Measurements from ENCODE around the gene NEURL1B.
A peak's percentile ranks its signal among the peaks of the same experiment; 100 is the strongest.

Gene NEURL1B

GRCh38 chr5:172640822-172641358 lies at the start of gene NEURL1B:
NEURL1B (plus strand) TSS chr5:172641263; CDS start chr5:172641407, 144 bp downstream.
- TF ChIP-seq CTCF (conservative IDR thresholded peaks at IDR 0.05; ENCODE audit: low read length) = no peak
- peak within 1 kb of the TSS; percentile 62 for H3K4me3 ChIP-seq (ENCODE audit: low read length)
- peak; percentile 43 for DNase-seq (ENCODE audit: low read depth)

- TF ChIP-seq CTCF (conservative IDR thresholded peaks at IDR 0.05; ENCODE audit: low read length) = no peak
- DNase-seq (ENCODE audit: low read depth) = no peak
- no peak overlapping the region for H3K4me3 ChIP-seq (ENCODE audit: low read length)
Observed at GRCh38 chr5:172591636-172592035, 49.4 kb upstream of the NEURL1B start.

GRCh38 chr5:172592881-172593280 lies 48.2 kb upstream of the NEURL1B start:
- TF ChIP-seq CTCF (conservative IDR thresholded peaks at IDR 0.05; ENCODE audit: low read length) = no peak
- no peak overlapping the region for H3K4me3 ChIP-seq (ENCODE audit: low read length)
- DNase-seq (ENCODE audit: low read depth) = no peak

- no peak overlapping the region for H3K4me3 ChIP-seq (ENCODE audit: low read length)
- no peak for TF ChIP-seq CTCF (conservative IDR thresholded peaks at IDR 0.05; ENCODE audit: low read length)
- no peak for DNase-seq (ENCODE audit: low read depth)
Observed at GRCh38 chr5:172593306-172593705, 47.8 kb upstream of the NEURL1B start.

GRCh38 chr5:172593721-172594235 lies 47.3 kb upstream of the NEURL1B start:
- no peak for DNase-seq (ENCODE audit: low read depth)
- H3K4me3 ChIP-seq (ENCODE audit: low read length) = no peak overlapping the region
- TF ChIP-seq CTCF (conservative IDR thresholded peaks at IDR 0.05; ENCODE audit: low read length) = no peak

GRCh38 chr5:172594431-172594830 lies 46.6 kb upstream of the NEURL1B start:
- TF ChIP-seq CTCF (conservative IDR thresholded peaks at IDR 0.05; ENCODE audit: low read length) = no peak
- no peak overlapping the region for H3K4me3 ChIP-seq (ENCODE audit: low read length)
- no peak for DNase-seq (ENCODE audit: low read depth)

- no peak for DNase-seq (ENCODE audit: low read depth)
- H3K4me3 ChIP-seq (ENCODE audit: low read length) = no peak overlapping the region
- no peak for TF ChIP-seq CTCF (conservative IDR thresholded peaks at IDR 0.05; ENCODE audit: low read length)
Observed at GRCh38 chr5:172594867-172595466, 46.1 kb upstream of the NEURL1B start.
